Limb (tissue), 2 donors: ENCODE data around the gene PIK3C2G.
A peak's percentile ranks its signal among the peaks of the same experiment; 100 is the strongest.

Experiments used
- DNase-seq, 2 donors: peaks; one replicate each; pipeline ENCODE4 v3.0.0-alpha.2; 2016; ENCODE audit errors: extremely low spot score in 2 of 2

Gene PIK3C2G

DNA sequence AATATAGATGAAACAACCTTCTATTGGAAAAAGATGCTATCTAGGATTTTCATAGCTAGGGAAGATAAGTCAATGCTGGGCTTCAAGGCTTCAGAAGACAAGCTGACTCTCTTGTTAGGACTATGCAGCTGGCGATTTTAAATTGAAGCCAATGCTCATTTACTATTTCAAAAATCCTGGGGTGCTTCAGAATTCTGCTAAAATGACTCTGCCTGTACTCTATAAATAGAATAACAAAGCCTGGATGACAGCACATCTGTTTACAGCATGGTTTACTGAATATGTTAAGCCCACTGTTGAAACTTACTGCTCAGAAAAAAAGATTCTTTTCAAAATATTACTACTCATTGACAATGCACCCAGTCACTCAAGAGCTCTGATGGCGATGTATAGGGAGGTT is 155.1 kb downstream of the PIK3C2G start:
- no peak for DNase-seq

DNA sequence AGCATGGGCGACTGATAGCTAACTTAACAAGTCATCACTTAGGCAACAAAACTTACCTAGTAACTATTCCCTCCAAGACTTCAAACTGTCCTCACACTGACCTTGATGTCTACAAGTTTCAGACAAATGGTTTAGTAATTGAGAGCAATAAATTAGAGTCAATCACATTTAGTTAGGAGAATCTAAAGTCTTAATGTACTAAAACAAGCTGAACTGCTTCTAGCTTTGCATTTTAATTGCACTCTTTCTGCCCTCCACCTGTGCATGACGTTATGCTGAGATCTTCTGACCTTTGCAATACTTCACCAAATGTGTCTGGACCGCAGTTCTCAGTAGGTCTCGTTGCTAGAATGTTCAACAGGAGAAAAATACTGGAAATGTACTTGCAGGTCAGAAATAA is 158.0 kb downstream of the PIK3C2G start:
- DNase-seq = no peak

DNA sequence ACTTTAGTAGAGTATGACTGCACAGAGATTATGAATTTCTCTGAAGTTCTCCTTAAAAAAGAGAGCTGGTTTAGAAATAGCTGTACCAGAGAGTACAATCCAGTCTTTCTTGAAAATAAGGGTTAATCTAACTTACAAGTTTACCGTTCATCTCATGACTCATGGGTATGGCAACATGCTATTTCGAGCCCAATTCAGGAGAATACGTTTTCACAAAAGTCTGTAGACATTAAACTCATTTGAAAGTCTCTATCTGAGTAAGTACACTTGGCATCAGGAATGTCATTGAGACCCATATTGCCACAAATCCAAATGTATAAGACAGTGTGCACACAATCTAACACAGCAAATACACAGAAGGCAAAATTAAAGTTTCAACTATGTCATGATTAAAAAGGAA is 160.5 kb downstream of the PIK3C2G start:
- no peak for DNase-seq

DNA sequence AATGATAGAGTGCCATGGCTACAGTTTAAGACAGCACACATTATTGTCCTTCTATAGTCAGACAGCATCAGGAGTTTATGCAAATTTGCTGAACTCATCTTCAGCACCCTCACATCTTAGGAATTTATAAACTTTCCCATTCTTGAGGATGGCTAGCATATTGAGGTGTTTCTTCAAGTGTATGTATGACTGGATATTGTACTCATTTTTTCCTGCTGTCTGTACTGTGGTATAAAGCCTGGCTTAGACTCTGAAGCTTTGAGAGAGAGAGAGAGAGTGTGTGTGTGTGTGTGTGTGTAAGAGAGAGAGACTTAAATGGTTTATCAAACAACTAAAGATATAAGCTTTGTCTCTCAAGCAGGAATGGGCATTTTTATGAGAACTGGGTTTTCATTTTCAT is 161.6 kb downstream of the PIK3C2G start:
- DNase-seq = no peak

DNA sequence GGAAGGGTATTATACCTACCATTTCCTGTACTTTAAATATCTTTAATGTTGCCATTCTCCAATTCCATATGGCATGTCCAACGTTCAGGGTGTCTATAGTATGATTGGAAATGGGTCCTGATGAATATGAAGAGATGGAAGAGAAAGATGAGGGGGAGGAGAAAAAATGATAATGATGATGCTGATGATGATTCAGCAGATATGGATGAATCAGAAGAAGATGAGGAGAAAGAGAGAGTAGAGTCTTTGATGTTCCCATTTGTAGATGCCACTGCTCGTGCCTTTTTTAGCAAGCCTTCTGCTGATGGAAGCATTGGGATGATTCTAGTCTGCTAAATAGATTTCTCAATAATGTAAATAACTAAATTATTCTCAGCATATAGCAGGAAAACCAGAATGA is 163.5 kb downstream of the PIK3C2G start:
- no peak for DNase-seq

DNA sequence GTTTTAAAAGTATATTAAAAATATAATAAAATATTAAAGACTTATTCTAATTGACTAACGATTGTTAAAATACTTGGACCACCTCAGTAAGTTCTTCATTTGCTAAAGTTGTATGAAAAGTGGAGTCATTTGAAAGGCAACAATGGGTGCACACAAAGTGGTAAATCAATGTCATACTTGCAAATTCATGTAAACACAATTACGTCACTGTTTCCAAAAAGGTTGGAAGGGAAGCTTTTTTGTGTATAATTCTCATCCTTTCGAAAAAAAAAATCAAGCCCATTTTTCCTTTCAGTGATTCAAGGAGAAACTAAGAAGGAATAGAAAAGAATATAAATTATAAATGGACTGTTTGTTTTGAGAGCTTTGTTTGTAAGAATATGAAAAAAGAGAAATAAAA is 166.2 kb downstream of the PIK3C2G start:
- no peak for DNase-seq

DNA sequence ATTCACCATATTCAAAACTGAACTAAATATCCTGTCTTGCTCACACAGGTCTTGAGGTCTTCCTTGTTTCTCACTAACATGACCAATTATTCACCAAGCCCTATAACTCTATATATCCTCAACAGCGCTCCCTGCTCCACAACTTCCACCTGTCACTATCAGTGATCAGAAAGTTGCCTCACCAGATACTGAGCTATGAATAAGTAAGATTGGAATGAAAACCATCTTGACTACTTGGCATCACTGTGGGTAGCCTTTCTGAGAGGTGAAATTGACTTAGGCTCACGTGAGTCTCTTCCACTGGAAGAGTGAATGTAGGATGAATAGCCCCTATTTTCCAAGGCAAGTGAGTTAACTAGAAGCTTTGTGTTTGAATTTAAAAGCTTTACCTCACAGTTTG is 167.1 kb downstream of the PIK3C2G start:
- DNase-seq = no peak

DNA sequence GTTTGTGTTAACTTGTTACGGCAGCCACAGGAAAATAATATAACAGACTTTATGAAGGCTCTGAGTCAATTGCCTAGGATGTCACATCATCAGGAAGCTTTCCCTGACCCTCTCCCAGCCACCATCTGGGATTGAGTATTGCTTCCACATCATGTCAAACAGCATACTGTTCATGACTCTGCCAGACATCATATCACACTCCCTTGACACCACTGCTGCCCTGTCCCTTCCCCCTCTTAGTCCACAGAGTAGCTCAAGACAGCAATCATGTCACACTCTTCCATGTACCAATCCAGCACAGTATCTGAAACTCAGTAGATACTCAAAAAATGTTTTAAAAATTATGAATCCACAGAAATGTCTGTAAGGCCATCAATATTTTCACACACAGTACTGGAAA is 168.0 kb downstream of the PIK3C2G start:
- no peak for DNase-seq

DNA sequence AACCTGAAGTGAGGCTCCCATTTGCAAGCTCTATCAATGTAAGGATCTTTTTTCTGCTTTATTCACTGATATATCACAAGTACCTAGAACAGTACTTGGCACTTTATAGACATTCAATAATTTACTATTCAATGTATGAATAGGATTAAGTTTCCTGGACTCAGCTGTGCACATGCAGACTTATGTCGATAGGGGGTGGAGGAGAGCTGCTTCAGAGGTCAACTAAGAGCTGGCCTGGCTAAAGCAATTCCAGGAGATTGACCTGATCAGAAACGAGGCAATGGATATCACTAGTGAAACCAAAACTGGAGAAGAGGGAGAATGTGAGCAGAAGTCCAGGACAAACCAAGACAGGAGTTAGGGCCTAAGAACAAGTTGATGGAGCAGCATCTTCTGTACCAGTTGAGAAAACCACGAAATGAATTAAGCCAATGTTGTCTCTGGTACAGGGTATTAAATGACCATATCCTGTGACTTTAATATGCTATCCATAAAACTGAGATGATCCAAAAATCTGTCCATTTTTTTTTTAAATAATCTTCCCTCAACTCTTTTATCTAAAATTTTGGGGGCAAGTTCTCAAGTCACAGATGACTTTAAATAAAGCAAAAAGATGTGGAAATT is 169.2 kb downstream of the PIK3C2G start:
- DNase-seq = no peak

DNA sequence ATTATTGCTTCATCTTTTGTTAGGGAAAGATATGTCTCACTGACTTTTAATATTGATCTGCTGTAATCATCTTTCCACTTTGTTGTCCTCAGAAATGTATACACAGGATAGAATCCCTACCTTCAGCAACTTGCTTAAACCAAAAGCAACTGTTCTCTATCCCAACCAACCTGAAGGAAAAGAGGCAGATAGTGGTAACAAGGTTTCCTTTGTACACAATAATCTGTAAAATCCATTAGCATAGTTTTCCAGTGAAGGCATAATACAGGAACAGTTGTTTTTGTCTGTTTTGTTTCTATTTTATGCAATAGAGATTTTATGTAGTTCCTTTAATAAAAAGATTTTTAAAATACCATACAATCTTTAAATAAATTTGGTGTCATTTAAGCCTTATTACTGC is 170.5 kb downstream of the PIK3C2G start:
- peak in 1 of 2 donors; percentile 43 for DNase-seq

DNA sequence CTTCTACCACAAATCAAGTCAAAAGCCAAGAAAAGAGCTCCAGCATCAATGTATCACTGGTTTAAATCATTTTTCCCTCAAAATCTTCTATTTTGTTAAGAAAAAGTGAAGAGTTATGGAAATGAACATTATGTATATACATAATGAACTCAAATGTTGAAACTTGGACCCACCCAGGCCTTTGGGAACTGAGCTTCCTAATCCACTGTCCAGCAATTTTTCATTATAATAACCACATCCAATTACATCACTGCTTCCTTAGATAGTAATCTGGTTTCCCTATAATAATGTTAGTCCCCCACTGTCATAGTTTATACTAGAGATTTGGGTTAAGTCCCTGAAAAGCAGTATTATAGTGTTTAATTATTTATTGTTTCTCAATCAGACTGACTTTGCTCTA is 170.9 kb downstream of the PIK3C2G start:
- DNase-seq = peak in 1 of 2 donors; percentile 34

DNA sequence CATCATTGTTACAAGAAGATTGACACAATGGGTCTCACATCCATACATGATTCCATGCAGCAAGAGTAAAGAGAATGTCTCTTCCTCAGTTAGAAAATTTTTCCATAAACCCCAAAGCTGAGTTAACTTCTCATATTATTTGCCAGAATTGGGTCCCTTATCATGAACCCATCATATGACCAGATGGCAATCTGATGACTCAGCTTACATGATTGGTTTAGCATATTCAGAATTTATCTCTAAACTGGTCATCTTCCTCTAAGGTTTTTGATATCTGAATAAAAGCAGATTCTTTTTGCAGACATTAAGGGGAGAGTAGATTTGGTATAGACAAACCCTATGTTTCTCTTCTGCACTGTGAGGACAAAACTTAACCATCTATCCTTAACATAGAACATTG is 174.9 kb downstream of the PIK3C2G start:
- no peak for DNase-seq

DNA sequence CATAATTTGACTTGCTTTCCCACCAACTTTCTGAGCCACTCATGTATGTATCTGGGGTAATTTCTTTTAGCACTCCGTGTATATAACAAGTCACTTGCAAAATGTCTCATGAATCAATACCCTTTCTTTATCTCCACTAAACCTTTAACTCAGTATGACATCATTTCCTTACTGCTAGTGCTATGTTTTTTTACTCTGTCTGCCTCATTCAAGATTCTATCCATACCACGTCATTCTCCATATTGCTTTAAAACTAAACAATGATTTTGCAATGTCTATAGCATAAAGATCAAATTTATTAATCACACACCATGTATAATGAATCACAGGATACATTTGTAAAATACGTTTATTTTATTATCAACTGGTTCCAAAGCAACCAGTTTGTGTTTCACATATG is 178.2 kb downstream of the PIK3C2G start:
- no peak for DNase-seq

DNA sequence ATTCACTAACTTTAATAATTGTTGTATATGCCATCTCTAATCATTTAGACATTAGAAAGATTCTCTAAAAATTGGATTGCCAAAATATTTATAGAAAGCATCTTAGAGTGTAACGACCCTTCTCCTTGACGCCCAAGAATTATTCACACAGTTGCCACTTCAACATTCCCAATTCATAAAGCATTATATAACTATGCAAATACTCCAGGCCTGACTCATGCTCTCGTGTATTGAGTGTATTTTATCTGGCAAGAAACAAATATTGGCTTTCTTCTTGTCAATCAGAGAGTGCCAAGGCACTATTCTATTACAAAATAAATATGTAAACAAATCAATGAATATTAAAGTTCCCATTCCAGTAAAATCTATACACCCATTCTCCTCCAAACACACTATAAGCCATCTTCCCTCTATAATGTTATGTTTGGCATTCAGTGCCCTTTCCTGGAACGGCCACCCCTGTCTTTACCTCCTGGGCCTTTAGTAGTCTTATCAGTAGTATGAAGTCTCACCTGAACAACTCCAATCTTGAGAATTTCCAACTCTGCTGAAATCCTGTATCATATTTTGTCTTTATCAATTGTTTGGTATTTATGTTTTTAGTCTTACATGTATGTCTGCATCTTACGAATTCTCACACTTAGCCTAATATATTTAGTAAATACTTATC is 182.6 kb downstream of the PIK3C2G start:
- no peak for DNase-seq

DNA sequence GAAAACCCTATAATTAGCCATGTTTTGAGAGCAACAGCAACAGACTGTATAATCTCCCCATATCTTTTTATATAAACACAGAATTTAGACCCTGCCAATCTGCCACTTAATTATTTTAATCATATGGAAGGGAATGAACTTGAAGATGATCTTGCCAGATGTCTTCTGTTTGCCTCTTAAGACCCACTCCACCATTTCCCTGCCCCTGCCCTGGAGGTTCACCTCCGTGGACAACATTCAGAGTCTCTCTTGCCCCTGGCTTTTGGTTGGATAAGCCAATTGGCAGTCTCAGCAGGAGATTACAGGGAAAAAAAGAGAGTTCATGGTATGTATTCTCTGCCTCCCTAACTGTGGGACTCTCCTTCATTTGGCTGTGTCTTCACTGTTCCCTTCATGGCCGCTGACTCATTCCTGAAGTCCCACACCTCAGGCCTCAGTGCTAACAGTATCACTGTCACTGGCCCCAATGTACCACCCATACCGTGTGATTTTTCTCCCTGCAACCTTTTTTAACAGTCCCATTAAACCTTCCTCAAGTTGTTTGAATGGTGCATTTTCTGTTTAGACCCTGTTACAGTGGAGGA is 184.8 kb downstream of the PIK3C2G start:
- no peak for DNase-seq

DNA sequence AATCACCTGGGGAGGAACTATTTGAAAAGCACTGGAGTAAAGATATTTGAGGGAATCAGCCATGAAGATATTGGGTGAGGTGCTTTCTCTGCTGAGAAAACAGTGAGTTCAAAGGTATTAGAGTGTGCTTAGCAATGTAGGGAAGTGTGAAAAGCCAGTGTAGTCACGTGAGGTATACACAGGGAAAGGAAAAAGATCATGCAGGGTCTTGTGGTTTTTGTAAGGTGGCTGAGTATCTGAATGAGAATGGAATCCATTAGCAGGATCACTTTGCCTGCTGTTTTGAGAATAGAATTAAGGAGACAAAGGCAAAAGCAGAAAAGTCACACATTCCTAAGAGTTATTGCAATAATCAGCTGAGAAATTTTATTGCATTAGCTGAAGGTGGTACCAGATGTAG is 193.0 kb downstream of the PIK3C2G start:
- DNase-seq = no peak

DNA sequence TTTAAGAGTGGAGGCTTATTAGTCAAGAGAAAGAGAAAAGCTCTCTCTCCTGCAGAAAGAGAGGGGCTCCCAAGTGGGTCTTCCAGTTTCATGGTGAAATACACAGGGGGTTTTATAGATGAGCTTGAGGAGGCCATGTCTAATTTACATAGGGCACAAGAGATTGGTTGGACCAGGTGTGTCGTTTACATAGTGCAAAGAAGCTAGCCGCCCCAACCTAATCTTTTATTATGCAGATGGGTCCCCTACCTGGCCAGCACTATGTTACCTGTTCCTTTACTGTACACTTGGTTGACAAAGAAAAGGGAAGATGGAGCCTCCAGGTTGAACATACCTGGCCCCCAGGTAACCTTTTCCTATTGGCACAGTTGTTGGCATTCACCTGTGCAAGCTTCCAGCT is 195.0 kb downstream of the PIK3C2G start:
- no peak for DNase-seq

DNA sequence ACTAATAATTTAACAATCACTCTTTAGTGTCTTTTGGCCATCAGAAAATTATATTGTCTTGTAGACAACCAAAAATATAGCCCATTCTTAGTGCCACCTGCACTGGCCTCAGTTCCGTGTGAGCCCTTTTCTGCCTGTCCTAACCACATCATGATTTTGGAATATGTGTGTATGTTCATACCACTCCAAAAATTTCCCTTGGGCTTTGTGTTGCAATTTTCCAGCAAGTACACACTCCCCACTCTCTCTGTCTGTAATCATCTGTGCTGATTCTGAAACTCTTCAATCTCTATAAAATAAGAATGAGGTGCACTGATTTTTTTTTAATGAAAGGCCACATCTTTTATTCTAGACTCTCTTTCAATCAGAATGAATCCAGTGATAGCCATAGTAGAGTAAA is 196.0 kb downstream of the PIK3C2G start:
- no peak for DNase-seq

DNA sequence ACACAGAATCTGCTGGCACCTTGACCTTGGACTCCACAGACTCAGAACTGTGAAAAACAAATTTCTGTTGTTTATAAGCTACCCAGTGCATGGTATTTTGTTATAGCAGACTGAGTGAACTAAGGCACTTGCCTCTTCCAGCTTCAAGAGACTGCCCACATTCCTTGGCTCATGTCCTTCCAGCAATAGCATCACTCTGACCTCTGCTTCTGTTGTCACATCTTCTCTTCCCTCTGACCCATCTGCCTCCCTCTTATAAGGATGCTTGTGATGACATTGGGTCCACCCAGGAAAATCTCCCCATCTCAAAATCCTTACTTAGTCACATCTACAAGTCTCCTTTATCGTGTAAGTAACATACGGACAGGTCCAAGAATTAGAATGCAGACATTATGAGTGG is 200.4 kb downstream of the PIK3C2G start:
- no peak for DNase-seq

DNA sequence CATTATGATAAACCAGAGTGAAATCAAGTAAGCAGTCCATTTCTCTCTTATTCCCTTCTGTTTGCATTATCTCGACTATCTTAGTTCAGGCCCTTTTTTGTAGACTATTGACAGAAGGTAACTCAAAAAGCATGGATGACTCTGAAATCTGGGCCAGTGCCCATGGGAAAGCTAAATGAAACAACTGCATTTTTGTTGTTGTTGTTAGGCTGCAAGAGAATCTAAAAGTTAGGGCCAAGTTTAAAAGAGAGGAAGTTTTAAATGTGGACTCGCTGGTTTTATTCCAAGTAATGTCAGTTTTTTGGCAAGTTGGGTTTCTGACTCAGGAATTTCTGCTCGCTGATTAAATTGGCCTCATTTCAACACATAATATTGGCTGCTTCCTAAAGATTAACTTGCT is 201.1 kb downstream of the PIK3C2G start:
- DNase-seq = peak in 1 of 2 donors; percentile 61

DNA sequence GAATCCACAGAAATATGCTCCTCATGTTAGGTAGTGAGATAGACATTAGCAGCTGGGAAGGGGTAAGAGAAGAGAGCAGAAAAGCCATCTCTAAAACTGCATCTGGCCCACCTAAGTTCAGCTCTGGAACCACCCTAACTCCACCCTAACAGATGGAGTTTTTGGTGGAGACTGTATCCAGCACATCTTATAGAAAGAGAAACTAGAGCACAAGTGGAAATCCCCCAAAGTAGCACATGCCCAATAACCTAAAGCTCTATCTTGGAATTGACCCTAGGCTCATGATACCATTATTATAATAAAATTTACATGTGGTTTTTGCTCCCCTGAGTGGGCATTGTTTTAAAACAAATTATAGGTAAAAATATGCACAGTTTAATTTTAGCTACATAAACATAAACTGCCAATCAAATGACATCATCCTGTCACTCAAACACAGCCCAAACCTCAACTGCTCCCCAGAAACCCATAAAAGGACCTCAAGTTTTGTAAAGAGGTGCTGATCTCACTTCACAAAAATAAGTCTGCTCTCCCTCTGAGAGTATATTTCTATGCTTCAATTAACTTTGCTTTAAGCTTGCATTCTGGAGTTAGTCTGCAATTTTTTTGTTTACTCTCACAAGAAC is 206.4 kb downstream of the PIK3C2G start:
- DNase-seq = no peak

DNA sequence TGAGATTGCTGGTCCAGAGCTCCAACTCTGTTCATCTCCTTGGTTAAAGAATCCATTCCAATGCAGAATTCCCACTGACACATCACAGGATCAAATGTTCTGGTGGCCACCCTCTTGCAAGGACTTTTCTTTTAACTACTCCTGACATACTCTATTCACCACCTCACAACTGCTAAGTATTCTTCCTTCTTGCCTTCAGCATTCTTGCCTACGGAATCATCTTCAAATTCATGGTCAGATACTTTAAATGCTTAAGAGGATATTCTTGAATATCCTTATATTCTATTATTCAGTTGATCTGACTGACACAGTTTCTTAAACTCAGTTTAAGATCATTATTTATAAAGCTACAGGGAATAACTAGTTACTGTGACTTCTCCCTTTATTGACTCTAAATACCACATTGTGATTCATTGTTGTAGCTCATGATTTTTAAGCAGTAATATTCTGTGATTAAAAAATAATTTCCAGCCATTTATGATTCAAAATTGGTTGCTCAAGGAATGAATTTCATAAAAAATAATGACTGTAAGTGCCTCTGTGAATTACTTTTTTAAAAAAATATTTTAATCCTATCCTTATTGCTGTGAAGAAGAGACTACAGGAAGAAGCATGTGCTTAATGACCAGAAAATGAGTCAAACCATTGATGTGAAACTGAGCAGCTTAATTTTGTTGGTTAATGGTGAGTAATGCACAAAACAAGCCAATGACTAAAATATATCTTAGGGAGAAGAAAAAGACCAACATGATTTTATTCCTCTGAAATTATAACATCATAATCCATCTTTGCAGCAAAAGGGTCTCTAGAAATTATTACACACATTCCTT is 207.1 kb downstream of the PIK3C2G start:
- DNase-seq = no peak
